ENCODE data around the gene NDUFC2. TPM values are rescaled to one million over a fixed set of nuclear protein-coding genes. Genes with fewer than 3 reads are reported as not detected.
"Not testable (repeated sequence)": the region's sequence is repeated elsewhere in the genome, so short reads cannot be mapped to it uniquely, and the experiment has no call there.

Gene NDUFC2
- polyA plus RNA-seq, 3 donors: 165 to 174 (median 168) TPM

- DNase-seq: no peak
These were observed 45.0 kb downstream of the NDUFC2 start for GRCh38 chr11:78034623-78035022.

- DNase-seq: no peak
These were observed 46.6 kb downstream of the NDUFC2 start for GRCh38 chr11:78033040-78033439.

GRCh38 chr11:78032090-78032489, 47.6 kb downstream of the NDUFC2 start:
- no peak for DNase-seq

- DNase-seq: no peak
These were observed 48.0 kb downstream of the NDUFC2 start for GRCh38 chr11:78031629-78032028.

GRCh38 chr11:78030429-78031325, 49.0 kb downstream of the NDUFC2 start:
- peak; percentile 88 for DNase-seq

- DNase-seq: not testable (repeated sequence)
These were observed 51.2 kb downstream of the NDUFC2 start for GRCh38 chr11:78028423-78028822.

GRCh38 chr11:78027759-78028158, 51.9 kb downstream of the NDUFC2 start:
- no peak for DNase-seq

GRCh38 chr11:78025378-78025777, 54.3 kb downstream of the NDUFC2 start:
- no peak for DNase-seq

- DNase-seq: no peak
These were observed 56.2 kb downstream of the NDUFC2 start for GRCh38 chr11:78023426-78023825.

- no peak for DNase-seq
These were observed 57.0 kb downstream of the NDUFC2 start, which contains the start of gene KCTD14 for GRCh38 chr11:78022397-78023396. TSS of gene KCTD14 (minus strand) at chr11:78023276. CDS start at chr11:78023249, 27 bp downstream.

- DNase-seq: no peak
These were observed 58.1 kb downstream of the NDUFC2 start for GRCh38 chr11:78021611-78022010.

GRCh38 chr11:78020246-78020645, 59.4 kb downstream of the NDUFC2 start:
- DNase-seq: no peak

GRCh38 chr11:78019808-78020207, 59.9 kb downstream of the NDUFC2 start:
- DNase-seq: no peak

Other genes with a start within 250 kb of the NDUFC2 start
- gene INTS4, start 85.2 kb downstream of the NDUFC2 start, polyA plus RNA-seq (ENCODE audit: insufficient read length in 3 of 3): 10 to 100 TPM; 41.2 to 48.2 (median 45.7) TPM
- 10 to 100 TPM; 11.4 to 16.0 (median 14.7) TPM for gene KCTD14, start 56.6 kb downstream of the NDUFC2 start, polyA plus RNA-seq (ENCODE audit: insufficient read length in 3 of 3)
- gene THRSP, start 16.0 kb downstream of the NDUFC2 start, polyA plus RNA-seq (ENCODE audit: insufficient read length in 3 of 3): under 1 TPM; 0.14 to 0.33 (median 0.21) TPM
- gene ALG8, start 59.8 kb upstream of the NDUFC2 start, polyA plus RNA-seq (ENCODE audit: insufficient read length in 3 of 3): 10 to 100 TPM; 62.2 to 77.9 (median 62.8) TPM
- gene KCTD21, start 108.8 kb upstream of the NDUFC2 start, polyA plus RNA-seq (ENCODE audit: insufficient read length in 3 of 3): 1 to 10 TPM; 8.0 to 9.8 (median 9.3) TPM
- gene USP35, start 109.1 kb upstream of the NDUFC2 start, polyA plus RNA-seq (ENCODE audit: insufficient read length in 3 of 3): 1 to 10 TPM; 5.4 to 6.3 (median 5.8) TPM

Measured in renal pelvis (tissue), 4 donors.